Keratinocyte (primary cell): ENCODE measurements around the gene OTOF. TPM values are rescaled to one million over a fixed set of nuclear protein-coding genes. Genes with fewer than 3 reads are reported as not detected.

Experiments used
- DNase-seq: peaks from one replicate; pipeline ENCODE4 v3.0.0-alpha.2; 2011; ENCODE audit warnings: low read depth, missing footprints, low spot score
- FAIRE-seq: peaks from 2 replicates; lab custom pipeline; 2011; peaks lifted over from hg19 to GRCh38; lab: Jason Lieb, UNC
- H2AFZ ChIP-seq: 2 replicates; pipeline ENCODE4 v1.6.0; 2012; ENCODE audit warnings: low read length, control low read depth, inconsistent platforms; ENCODE audit not compliant: control insufficient read depth
- H3K27ac ChIP-seq: 2 replicates; pipeline ENCODE4 v1.5.1; 2011; ENCODE audit warnings: low read length; ENCODE audit not compliant: control insufficient read depth, insufficient read depth
- H3K27me3 ChIP-seq: 3 replicates; pipeline ENCODE4 v1.6.0; 2011; ENCODE audit warnings: low read length; ENCODE audit not compliant: control insufficient read depth, insufficient read depth; ENCODE audit errors: extremely low read depth
- H3K36me3 ChIP-seq, 2 experiments: 2 replicates in 1 of 2; 3 replicates in 1 of 2; pipeline ENCODE4 v1.5.1; 2011; ENCODE audit warnings: low read length in 2 of 2, mild to moderate bottlenecking in 1 of 2; ENCODE audit not compliant: control insufficient read depth in 2 of 2, insufficient read depth in 2 of 2; ENCODE audit errors: extremely low read depth in 1 of 2
- H3K4me1 ChIP-seq: 3 replicates; pipeline ENCODE4 v1.5.1; 2011; ENCODE audit warnings: low read length; ENCODE audit not compliant: control insufficient read depth, insufficient read depth; ENCODE audit errors: extremely low read depth
- H3K4me2 ChIP-seq: 3 replicates; pipeline ENCODE4 v1.6.0; 2011; ENCODE audit warnings: low read depth, low read length; ENCODE audit not compliant: control insufficient read depth, insufficient read depth; ENCODE audit errors: extremely low read depth
- H3K4me3 ChIP-seq, 3 experiments: fragments of 200-600 bp in 1 of 3; sonication (generic) in 1 of 3; 2 replicates in 2 of 3; 3 replicates in 1 of 3; pipeline ENCODE4 v1.5.1; 2011 to 2016; ENCODE audit warnings: low read length in 3 of 3, mild to moderate bottlenecking in 3 of 3, control low read depth in 2 of 3, inconsistent platforms in 1 of 3, low read depth in 1 of 3, mixed read lengths in 1 of 3, mixed run types in 1 of 3, moderate library complexity in 1 of 3; ENCODE audit not compliant: control insufficient read depth in 2 of 3, insufficient read depth in 2 of 3; ENCODE audit errors: extremely low read depth in 1 of 3
- H3K79me2 ChIP-seq: 2 replicates; pipeline ENCODE4 v1.6.0; 2012; ENCODE audit warnings: low read length; ENCODE audit not compliant: control insufficient read depth, insufficient read depth
- H3K9ac ChIP-seq: 3 replicates; pipeline ENCODE4 v1.6.0; 2011; ENCODE audit warnings: low read length; ENCODE audit not compliant: control insufficient read depth, insufficient read depth; ENCODE audit errors: extremely low read depth
- H3K9me1 ChIP-seq: 3 replicates; pipeline ENCODE4 v1.6.0; 2011; ENCODE audit warnings: low read length; ENCODE audit not compliant: control insufficient read depth, insufficient read depth; ENCODE audit errors: extremely low read depth
- H3K9me3 ChIP-seq: 2 replicates; pipeline ENCODE4 v1.5.1; 2012; ENCODE audit warnings: low read depth, low read length; ENCODE audit not compliant: control insufficient read depth
- H4K20me1 ChIP-seq: 3 replicates; pipeline ENCODE4 v1.6.0; 2011; ENCODE audit warnings: low read length; ENCODE audit not compliant: control insufficient read depth, insufficient read depth; ENCODE audit errors: extremely low read depth
- EZH2 ChIP-seq: IDR thresholded peaks from one replicate; pipeline ENCODE4 v1.6.1; 2012; ENCODE audit warnings: inconsistent platforms, mild to moderate bottlenecking, low read length, moderate library complexity
- dilution Hi-C: fragments of 300-500 bp; cut with MboI; formaldehyde crosslinking; loops from one replicate; pipeline ENCODE4 v1.7.0; 2020; ENCODE audit warnings: low sequenced_read_pairs; ENCODE audit not compliant: extremely low pct_ligation_motif_present
- polyA plus RNA-seq, 5 experiments: library from polyadenylated mRNA; depleted of rRNA in 3 of 5; stranded (reverse) in 3 of 5; stranded (forward) in 1 of 5; unstranded in 1 of 5; fragments of >200 nt; gene quantifications; 1 replicate in 1 of 5; 2 replicates in 3 of 5; 3 replicates in 1 of 5; pipeline versions ENCODE4 v1.2.1 to v1.2.3, GENCODE V29; 2011 to 2012; ENCODE audit warnings: missing spikeins in 2 of 5, low read depth in 1 of 5, low replicate concordance in 1 of 5
- TF ChIP-seq, protein P1 (sequence below), 3 experiments: IDR thresholded peaks in 1 of 3; conservative IDR thresholded peaks in 1 of 3; optimal IDR thresholded peaks in 1 of 3; 2 replicates in 2 of 3; 3 replicates in 1 of 3; pipeline versions ENCODE3 to v1.5.1; 2011; ENCODE audit warnings: low read length in 3 of 3, mild to moderate bottlenecking in 3 of 3, moderate library complexity in 2 of 3, control low read depth in 1 of 3, inconsistent platforms in 1 of 3; ENCODE audit not compliant: insufficient read depth in 2 of 3; ENCODE audit errors: extremely low read depth in 1 of 3

The OTOF gene
- polyA plus RNA-seq, 1 donor (not counting 4 experiments of a cell fraction or from before 2014, with no cell fraction given): not detected

GRCh38 chr2:26407526-26407925 is 70.4 kb downstream of the OTOF start:
- H3K4me2 ChIP-seq: no peak overlapping the region
- no peak overlapping the region for H2AFZ ChIP-seq
- peaks cover 5% of the 10 kb centered on the region for H3K27me3 ChIP-seq
- H3K4me1 ChIP-seq: no peaks in the 10 kb centered on the region
- FAIRE-seq (no peak), DNase-seq (no peak)
- no peaks in the 10 kb centered on the region for H4K20me1 ChIP-seq
- no peaks in the 10 kb centered on the region for H3K36me3 ChIP-seq
- TF ChIP-seq, protein P1, sequence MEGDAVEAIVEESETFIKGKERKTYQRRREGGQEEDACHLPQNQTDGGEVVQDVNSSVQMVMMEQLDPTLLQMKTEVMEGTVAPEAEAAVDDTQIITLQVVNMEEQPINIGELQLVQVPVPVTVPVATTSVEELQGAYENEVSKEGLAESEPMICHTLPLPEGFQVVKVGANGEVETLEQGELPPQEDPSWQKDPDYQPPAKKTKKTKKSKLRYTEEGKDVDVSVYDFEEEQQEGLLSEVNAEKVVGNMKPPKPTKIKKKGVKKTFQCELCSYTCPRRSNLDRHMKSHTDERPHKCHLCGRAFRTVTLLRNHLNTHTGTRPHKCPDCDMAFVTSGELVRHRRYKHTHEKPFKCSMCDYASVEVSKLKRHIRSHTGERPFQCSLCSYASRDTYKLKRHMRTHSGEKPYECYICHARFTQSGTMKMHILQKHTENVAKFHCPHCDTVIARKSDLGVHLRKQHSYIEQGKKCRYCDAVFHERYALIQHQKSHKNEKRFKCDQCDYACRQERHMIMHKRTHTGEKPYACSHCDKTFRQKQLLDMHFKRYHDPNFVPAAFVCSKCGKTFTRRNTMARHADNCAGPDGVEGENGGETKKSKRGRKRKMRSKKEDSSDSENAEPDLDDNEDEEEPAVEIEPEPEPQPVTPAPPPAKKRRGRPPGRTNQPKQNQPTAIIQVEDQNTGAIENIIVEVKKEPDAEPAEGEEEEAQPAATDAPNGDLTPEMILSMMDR (optimal IDR thresholded peaks at IDR 0.05 in 1 of 3, IDR thresholded peaks at IDR 0.05 in 1 of 3, conservative IDR thresholded peaks at IDR 0.05 in 1 of 3; ENCODE audit: extremely low read depth in 1 of 3, insufficient read depth in 2 of 3, low read length in 3 of 3): no peak
- no peak for TF ChIP-seq EZH2
- no peaks in the 10 kb centered on the region for H3K9me3 ChIP-seq
- H3K9me1 ChIP-seq: no peaks in the 10 kb centered on the region
- H3K79me2 ChIP-seq: no peaks in the 10 kb centered on the region
- dilution Hi-C loops: no loop called here
- no peak overlapping the region for H3K9ac ChIP-seq
- no peak overlapping the region for H3K4me3 ChIP-seq
- no peak overlapping the region for H3K27ac ChIP-seq

Other genes starting within 250 kb of the OTOF start
- gene HADHA, start 233.5 kb downstream of the OTOF start, polyA plus RNA-seq: 150 to 156 TPM (median 151 TPM) in 3 replicates
- gene HADHB, start 233.2 kb downstream of the OTOF start, polyA plus RNA-seq: 109 to 124 TPM (median 110 TPM) in 3 replicates
- 15.2 to 38.1 TPM (median 30.3 TPM) in 3 replicates for gene SELENOI, start 132.0 kb downstream of the OTOF start, polyA plus RNA-seq
- 0.08 to 0.27 TPM (median 0.17 TPM) in 3 replicates for gene ADGRF3, start 131.3 kb downstream of the OTOF start, polyA plus RNA-seq
- gene DRC1, start 76.2 kb downstream of the OTOF start, polyA plus RNA-seq: not detected in 3 replicates
- gene CIB4, start 163.2 kb upstream of the OTOF start, polyA plus RNA-seq: not detected in 3 replicates
- not detected in 3 replicates for gene KCNK3, start 214.6 kb upstream of the OTOF start, polyA plus RNA-seq